Measurements from ENCODE around the gene UBTD2. TPM values are rescaled to one million over a fixed set of nuclear protein-coding genes. Genes with fewer than 3 reads are reported as not detected.

Gene UBTD2
- total RNA-seq, 4 donors from 2014 or later = 9.1 to 14.7 (median 12.3) TPM

DNA sequence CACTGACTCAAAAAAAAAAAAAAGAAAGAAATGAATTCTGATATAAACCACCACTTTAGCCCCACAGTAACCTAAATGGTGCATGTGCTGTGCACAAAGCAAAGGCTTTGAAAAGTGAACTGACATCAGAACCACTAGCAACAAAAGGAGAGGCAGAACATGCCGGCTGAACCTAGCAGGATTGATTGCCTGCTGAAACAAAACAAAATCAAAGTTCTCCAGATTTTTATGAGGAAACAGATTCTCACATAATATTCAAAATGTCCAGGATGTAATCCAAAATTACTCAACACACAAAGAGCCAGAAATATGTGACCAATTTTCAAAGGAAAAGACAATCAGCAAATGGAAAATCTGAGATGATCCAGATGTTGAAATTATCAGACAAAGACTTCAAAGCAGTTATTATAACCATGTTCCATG, 37.9 kb downstream of the UBTD2 start:
- H3K27me3 ChIP-seq = no peaks in the 10 kb centered on the region
- no peaks in the 10 kb centered on the region for H3K9me3 ChIP-seq
- TF ChIP-seq, protein P1, sequence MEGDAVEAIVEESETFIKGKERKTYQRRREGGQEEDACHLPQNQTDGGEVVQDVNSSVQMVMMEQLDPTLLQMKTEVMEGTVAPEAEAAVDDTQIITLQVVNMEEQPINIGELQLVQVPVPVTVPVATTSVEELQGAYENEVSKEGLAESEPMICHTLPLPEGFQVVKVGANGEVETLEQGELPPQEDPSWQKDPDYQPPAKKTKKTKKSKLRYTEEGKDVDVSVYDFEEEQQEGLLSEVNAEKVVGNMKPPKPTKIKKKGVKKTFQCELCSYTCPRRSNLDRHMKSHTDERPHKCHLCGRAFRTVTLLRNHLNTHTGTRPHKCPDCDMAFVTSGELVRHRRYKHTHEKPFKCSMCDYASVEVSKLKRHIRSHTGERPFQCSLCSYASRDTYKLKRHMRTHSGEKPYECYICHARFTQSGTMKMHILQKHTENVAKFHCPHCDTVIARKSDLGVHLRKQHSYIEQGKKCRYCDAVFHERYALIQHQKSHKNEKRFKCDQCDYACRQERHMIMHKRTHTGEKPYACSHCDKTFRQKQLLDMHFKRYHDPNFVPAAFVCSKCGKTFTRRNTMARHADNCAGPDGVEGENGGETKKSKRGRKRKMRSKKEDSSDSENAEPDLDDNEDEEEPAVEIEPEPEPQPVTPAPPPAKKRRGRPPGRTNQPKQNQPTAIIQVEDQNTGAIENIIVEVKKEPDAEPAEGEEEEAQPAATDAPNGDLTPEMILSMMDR (IDR thresholded peaks at IDR 0.05) = no peak
- TF ChIP-seq POLR2A (IDR thresholded peaks at IDR 0.05) = no peak
- intact Hi-C loops (cut with DNase I) = no loop called here
- no peak for DNase-seq
- H3K4me1 ChIP-seq = peaks cover 0 to 7% (median 0%) of the 10 kb centered on the region in 3 donors
- WGBS, 2 donors = 65 to 82% methylated on average over 1 of the region's 1 CpG
- no peak overlapping the region for H3K4me3 ChIP-seq
- H3K36me3 ChIP-seq = no peaks in the 10 kb centered on the region
- no peak overlapping the region for H3K27ac ChIP-seq

DNA sequence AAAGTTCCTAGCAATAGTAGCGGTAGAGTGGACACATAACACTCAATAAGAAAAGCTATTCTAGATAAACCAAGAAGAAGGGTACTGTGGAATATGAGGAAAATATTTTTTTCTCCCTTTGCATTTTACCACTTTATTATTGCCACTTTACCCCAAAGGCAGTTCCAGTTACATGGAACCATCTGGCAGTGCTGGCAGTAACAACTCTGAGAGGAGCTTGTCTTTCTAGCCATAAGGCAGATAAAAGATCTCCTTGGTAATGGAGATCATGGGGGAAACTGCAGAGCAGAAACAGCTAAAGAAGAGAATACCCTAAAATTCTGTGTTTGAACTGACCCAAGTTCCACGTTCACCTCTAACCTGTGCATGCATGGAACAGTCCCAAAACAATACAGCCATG, 38.5 kb downstream of the UBTD2 start:
- no peaks in the 10 kb centered on the region for H3K9me3 ChIP-seq
- WGBS, 2 donors = 85 to 100% methylated on average over 2 of the region's 2 CpGs
- no peak overlapping the region for H3K27ac ChIP-seq
- H3K27me3 ChIP-seq = no peaks in the 10 kb centered on the region
- TF ChIP-seq, protein P1 (IDR thresholded peaks at IDR 0.05) = no peak
- TF ChIP-seq POLR2A (IDR thresholded peaks at IDR 0.05) = no peak
- intact Hi-C loops (cut with DNase I) = no loop called here
- no peaks in the 10 kb centered on the region for H3K36me3 ChIP-seq
- H3K4me3 ChIP-seq = no peak overlapping the region
- no peak for DNase-seq
- peaks cover 0 to 7% (median 0%) of the 10 kb centered on the region in 3 donors for H3K4me1 ChIP-seq

DNA sequence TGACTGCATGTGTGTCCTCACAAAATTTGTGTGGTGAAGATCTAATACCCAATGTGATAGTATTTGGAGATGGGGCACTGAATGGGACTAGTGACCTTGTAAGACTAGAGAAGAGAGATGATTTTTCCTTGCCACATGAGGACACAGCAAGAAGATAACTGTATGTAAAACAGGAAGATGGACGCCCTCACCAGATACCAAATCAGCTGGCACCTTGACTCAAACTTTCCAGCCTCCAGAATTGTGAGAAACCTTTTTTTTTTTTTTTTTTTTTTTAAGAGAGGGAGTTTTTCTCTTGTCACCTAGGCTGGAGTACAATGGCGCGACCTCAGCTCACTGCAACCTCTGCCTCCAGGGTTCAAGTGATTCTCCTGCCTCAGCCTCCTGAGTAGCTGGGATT, 40.3 kb downstream of the UBTD2 start:
- 100% methylated on average over 3 of the region's 3 CpGs for WGBS, 2 donors
- Histone ChIP-seq H3K27ac (no peak overlapping the region), H3K27me3 (no peaks in the 10 kb centered on the region), H3K9me3 (no peaks in the 10 kb centered on the region), H3K4me1 (peaks cover 0 to 7% (median 0%) of the 10 kb centered on the region in 3 donors), H3K4me3 (no peak overlapping the region), H3K36me3 (no peaks in the 10 kb centered on the region)
- intact Hi-C loops (cut with DNase I) = no loop called here
- TF ChIP-seq, protein P1 (IDR thresholded peaks at IDR 0.05) = no peak
- TF ChIP-seq POLR2A (IDR thresholded peaks at IDR 0.05) = no peak
- no peak for DNase-seq

DNA sequence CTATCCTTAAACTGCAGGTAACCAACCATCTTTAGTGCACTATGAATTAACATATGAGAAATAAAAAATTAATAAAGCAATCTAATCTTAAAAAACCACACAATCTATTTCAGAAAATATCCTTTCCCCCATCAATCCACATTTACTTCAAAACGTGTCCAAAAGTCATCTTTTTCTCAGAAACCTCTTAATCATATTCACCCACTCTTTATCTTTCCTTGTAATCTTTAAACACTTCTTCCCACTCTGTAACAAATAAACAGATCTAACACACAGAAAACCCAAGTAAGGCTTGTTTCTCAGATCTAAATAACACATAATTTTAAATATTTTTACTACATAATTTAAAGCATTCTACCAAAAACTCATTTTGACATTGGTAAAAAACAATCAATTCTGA, 45.2 kb downstream of the UBTD2 start:
- no peak for TF ChIP-seq POLR2A (IDR thresholded peaks at IDR 0.05)
- TF ChIP-seq, protein P1 (IDR thresholded peaks at IDR 0.05) = no peak
- intact Hi-C loops (cut with DNase I) = no loop called here
- Histone ChIP-seq H3K27ac (no peak overlapping the region), H3K27me3 (no peaks in the 10 kb centered on the region), H3K36me3 (peaks cover 0 to 8% (median 0%) of the 10 kb centered on the region in 3 donors), H3K4me1 (peaks cover 0 to 13% (median 0%) of the 10 kb centered on the region in 3 donors), H3K4me3 (no peak overlapping the region), H3K9me3 (no peaks in the 10 kb centered on the region)
- WGBS, 2 donors = 49 to 62% methylated on average over 1 of the region's 1 CpG
- DNase-seq = no peak

DNA sequence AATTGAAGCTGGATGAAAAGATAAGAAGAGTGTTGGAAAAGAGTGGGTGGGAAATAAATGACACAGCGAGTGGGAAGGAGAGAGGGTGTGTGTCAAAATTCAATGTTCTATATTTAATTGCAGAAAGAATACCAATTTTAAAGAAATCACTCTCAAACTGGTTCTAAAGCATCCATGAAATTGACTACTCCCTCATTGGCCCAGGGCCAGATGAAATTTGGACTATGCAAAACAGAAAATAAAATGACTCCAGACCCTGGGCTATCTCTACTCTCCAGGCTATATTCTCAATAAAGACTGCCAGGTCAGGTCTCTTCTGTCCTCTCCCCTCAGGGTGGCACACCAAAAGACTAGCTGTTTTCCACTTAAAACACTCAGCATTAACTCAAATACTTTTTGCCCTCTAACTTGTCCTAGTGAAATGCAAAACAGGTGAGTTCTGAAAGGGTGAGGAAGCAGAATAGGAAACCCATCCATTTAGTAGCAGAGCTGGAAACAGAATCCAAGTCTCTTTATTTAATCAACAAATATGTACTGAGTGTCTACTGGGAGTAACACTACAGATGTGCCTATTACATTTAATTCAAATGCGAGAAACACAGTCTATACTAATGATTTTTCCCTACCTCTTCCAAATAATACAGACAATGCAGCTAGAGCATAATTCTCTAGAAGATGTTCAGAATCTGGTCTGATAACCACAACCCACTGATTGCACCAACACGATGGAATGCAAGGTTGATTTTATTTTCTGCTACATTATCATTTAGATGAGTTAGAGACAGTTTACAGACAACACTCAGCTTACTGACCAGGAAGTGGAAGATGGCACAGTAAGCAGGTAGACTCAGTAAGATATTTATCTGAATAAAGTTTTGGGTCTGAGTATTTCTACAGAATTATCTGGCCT, 47.5 kb downstream of the UBTD2 start:
- H3K4me3 ChIP-seq = no peak overlapping the region
- H3K27ac ChIP-seq = no peak overlapping the region
- intact Hi-C loops (cut with DNase I) = no loop called here
- H3K36me3 ChIP-seq = peaks cover 0 to 30% (median 0%) of the 10 kb centered on the region in 3 donors
- TF ChIP-seq, protein P1 (IDR thresholded peaks at IDR 0.05) = no peak
- no peak for TF ChIP-seq POLR2A (IDR thresholded peaks at IDR 0.05)
- H3K27me3 ChIP-seq = no peaks in the 10 kb centered on the region
- no peaks in the 10 kb centered on the region for H3K9me3 ChIP-seq
- peaks cover 0 to 13% (median 0%) of the 10 kb centered on the region in 3 donors for H3K4me1 ChIP-seq
- 86% methylated on average over 3 of the region's 3 CpGs for WGBS, 2 donors
- no peak for DNase-seq
